HCT116 (cell line): ENCODE data around the gene FBXL13. TPM values are rescaled to one million over a fixed set of nuclear protein-coding genes. Genes with fewer than 3 reads are reported as not detected.

Source experiments
- ATAC-seq: fragments of 200-7000 bp; cut with Tn5 transposase; 2 replicates; pipeline ENCODE4 v1.9.1; 2020; ENCODE audit warnings: mild to moderate bottlenecking, moderate library complexity
- BruUV-seq: library from RNA; stranded (reverse); fragments of 400-500 nt; replicated peaks from 2 replicates; lab custom pipeline; 2021; lab: Mats Ljungman, UMichigan
- CTCF ChIA-PET: fragments of 300-600 bp; sonication (Branson Sonifier 250); formaldehyde crosslinking; loops from one replicate; lab custom pipeline; 2021; ENCODE audit warnings: antibody characterized with exemption; lab: Charles Lee
- POLR2A ChIA-PET: fragments of 300-600, 350-600 bp; sonication (Branson Sonifier 250); formaldehyde crosslinking; loops from one replicate; lab custom pipeline; 2021; ENCODE audit warnings: antibody characterized with exemption; lab: Charles Lee
- RAD21 ChIA-PET, 2 experiments: fragments of 300-600 bp; sonication (Branson Sonifier 250); formaldehyde crosslinking; loops; one replicate each; lab custom pipeline; 2023; ENCODE audit warnings: low total read pairs in 2 of 2; ENCODE audit not compliant: uncharacterized antibody in 2 of 2, unreplicated experiment in 2 of 2, low non-redundant PET in 1 of 2; lab: Charles Lee
- DNase-seq: peaks from one replicate; pipeline ENCODE4 v3.0.0-alpha.2; 2010; ENCODE audit warnings: low read depth, low spot score
- H2AFZ ChIP-seq: fragments of 200-600 bp; shearing (Covaris generic), sonication (generic); 2 replicates; pipeline ENCODE4 v1.6.1; 2017; ENCODE audit warnings: low read depth, mixed run types, mixed read lengths, antibody characterized with exemption, low read length; ENCODE audit not compliant: poor library complexity, severe bottlenecking
- H3K27ac ChIP-seq: 2 replicates; pipeline ENCODE4 v1.5.1; 2012; ENCODE audit warnings: low read depth, low read length
- H3K27me3 ChIP-seq: fragments of 200-600 bp; sonication (generic); 2 replicates; pipeline ENCODE4 v1.6.1; 2016; ENCODE audit warnings: mixed run types, low read length, mixed read lengths; ENCODE audit not compliant: insufficient read depth
- H3K36me3 ChIP-seq, 2 experiments: fragments of 200-500 bp in 1 of 2; fragments of 200-600 bp in 1 of 2; sonication (Bioruptor generic) in 1 of 2; sonication (generic) in 1 of 2; 2 replicates each; pipeline versions ENCODE4 v1.5.1 to v1.6.1; 2014 to 2016; ENCODE audit warnings: low read length in 2 of 2, inconsistent platforms in 1 of 2, mixed read lengths in 1 of 2, mixed run types in 1 of 2; ENCODE audit not compliant: insufficient read depth in 2 of 2, control insufficient read depth in 1 of 2
- H3K4me1 ChIP-seq, 2 experiments: fragments of 200-600 bp in 1 of 2; sonication (generic) in 1 of 2; 2 replicates each; pipeline versions ENCODE4 v1.5.1 to v1.6.1; 2012 to 2017; ENCODE audit warnings: low read length in 2 of 2, inconsistent platforms in 1 of 2, mild to moderate bottlenecking in 1 of 2, mixed read lengths in 1 of 2, mixed run types in 1 of 2, moderate library complexity in 1 of 2; ENCODE audit not compliant: insufficient read depth in 2 of 2, control insufficient read depth in 1 of 2
- H3K4me2 ChIP-seq: fragments of 200-600 bp; sonication (generic); 2 replicates; pipeline ENCODE4 v1.6.1; 2017; ENCODE audit warnings: mixed run types, low read length, mixed read lengths
- H3K4me3 ChIP-seq, 2 experiments: fragments of 200-600 bp in 1 of 2; sonication (generic) in 1 of 2; replicated peaks in 1 of 2; 2 replicates each; pipeline ENCODE4 v1.5.1; 2011 to 2016; ENCODE audit warnings: low read length in 2 of 2, control low read depth in 1 of 2, low read depth in 1 of 2, mild to moderate bottlenecking in 1 of 2, mixed read lengths in 1 of 2, mixed run types in 1 of 2
- H3K79me2 ChIP-seq: fragments of 200-600 bp; sonication (generic); 2 replicates; pipeline ENCODE4 v1.6.1; 2017; ENCODE audit warnings: mild to moderate bottlenecking, mixed run types, low read length, moderate library complexity, mixed read lengths; ENCODE audit not compliant: insufficient read depth
- H3K9ac ChIP-seq: fragments of 200-600 bp; sonication (generic); 2 replicates; pipeline ENCODE4 v1.6.1; 2016; ENCODE audit warnings: low read length, mixed read lengths
- H3K9me2 ChIP-seq: fragments of 200-600 bp; sonication (generic), shearing (Covaris generic); 2 replicates; pipeline ENCODE4 v1.6.1; 2017; ENCODE audit warnings: mixed run types, mild to moderate bottlenecking, moderate library complexity; ENCODE audit not compliant: insufficient read depth
- H3K9me3 ChIP-seq, 2 experiments: fragments of 200-500 bp in 1 of 2; fragments of 200-600 bp in 1 of 2; sonication (Bioruptor generic) in 1 of 2; sonication (generic) in 1 of 2; 2 replicates each; pipeline ENCODE4 v1.6.1; 2014 to 2017; ENCODE audit warnings: low read length in 2 of 2, mixed read lengths in 2 of 2, inconsistent platforms in 1 of 2, low read depth in 1 of 2, mild to moderate bottlenecking in 1 of 2, mixed run types in 1 of 2, moderate library complexity in 1 of 2; ENCODE audit not compliant: control insufficient read depth in 1 of 2, insufficient read depth in 1 of 2
- H4K20me1 ChIP-seq: fragments of 200-600 bp; sonication (generic), shearing (Covaris generic); 2 replicates; pipeline ENCODE4 v1.6.1; 2017; ENCODE audit warnings: mixed run types, mild to moderate bottlenecking, moderate library complexity; ENCODE audit not compliant: insufficient read depth
- CBX3 ChIP-seq: IDR thresholded peaks from 2 replicates; pipeline ENCODE4 v1.6.1; 2012; ENCODE audit warnings: low read depth
- CEBPB ChIP-seq: IDR thresholded peaks from 2 replicates; pipeline ENCODE4 v1.6.1; 2012; ENCODE audit warnings: low read depth
- CTCF ChIP-seq, 3 experiments: fragments of 200-600 bp in 1 of 3; sonication (generic) in 1 of 3; IDR thresholded peaks in 2 of 3; conservative IDR thresholded peaks in 1 of 3; 2 replicates each; pipeline ENCODE4 v1.5.1; 2012 to 2017; ENCODE audit warnings: low read depth in 2 of 3, low read length in 2 of 3, antibody characterized with exemption in 1 of 3, borderline replicate concordance in 1 of 3, control low read depth in 1 of 3, mild to moderate bottlenecking in 1 of 3, mixed read lengths in 1 of 3, mixed run types in 1 of 3, moderate library complexity in 1 of 3; ENCODE audit not compliant: insufficient read depth in 1 of 3
- ELF1 ChIP-seq: IDR thresholded peaks from 2 replicates; pipeline ENCODE4 v1.6.1; 2012; ENCODE audit warnings: low read depth, borderline replicate concordance
- EZH2phosphoT487 ChIP-seq: fragments of 200-600 bp; IDR thresholded peaks from 2 replicates; pipeline ENCODE4 v1.6.1; 2018; ENCODE audit warnings: antibody characterized with exemption, borderline replicate concordance
- FOSL1 ChIP-seq: IDR thresholded peaks from 2 replicates; pipeline ENCODE4 v1.6.1; 2012; ENCODE audit warnings: low read depth
- JUND ChIP-seq: IDR thresholded peaks from 2 replicates; pipeline ENCODE4 v1.6.1; 2012
- MAX ChIP-seq: IDR thresholded peaks from 2 replicates; pipeline ENCODE4 v1.6.1; 2012
- POLR2A ChIP-seq: IDR thresholded peaks from 2 replicates; pipeline ENCODE4 v1.7.0; 2011; ENCODE audit warnings: borderline replicate concordance; ENCODE audit not compliant: insufficient read depth, insufficient read length; ENCODE audit errors: extremely low read depth
- POLR2AphosphoS5 ChIP-seq: IDR thresholded peaks from 2 replicates; pipeline ENCODE4 v1.6.1; 2011; ENCODE audit warnings: mild to moderate bottlenecking, low read depth, low read length, moderate library complexity
- RAD21 ChIP-seq: IDR thresholded peaks from 2 replicates; pipeline ENCODE4 v1.6.1; 2012; ENCODE audit warnings: low read depth, mild to moderate bottlenecking
- SP1 ChIP-seq: IDR thresholded peaks from 2 replicates; pipeline ENCODE4 v1.6.1; 2012; ENCODE audit warnings: low read depth
- SRF ChIP-seq: IDR thresholded peaks from 2 replicates; pipeline ENCODE4 v1.6.1; 2012; ENCODE audit warnings: low read depth
- TCF7L2 ChIP-seq: IDR thresholded peaks from 2 replicates; pipeline ENCODE4 v1.7.0; 2011; ENCODE audit warnings: borderline replicate concordance, inconsistent platforms; ENCODE audit not compliant: insufficient read depth, insufficient read length; ENCODE audit errors: extremely low read depth
- YY1 ChIP-seq: IDR thresholded peaks from 2 replicates; pipeline ENCODE4 v1.6.1; 2011; ENCODE audit warnings: low read length, low read depth, moderate library complexity, mild to moderate bottlenecking; ENCODE audit not compliant: insufficient replicate concordance; ENCODE audit errors: extremely low read depth
- ZNF274 ChIP-seq: fragments of 200-500 bp; sonication (Bioruptor generic); IDR thresholded peaks from 2 replicates; pipeline ENCODE4 v1.6.1; 2014; ENCODE audit warnings: mild to moderate bottlenecking, low read depth, low read length, inconsistent platforms
- intact Hi-C: fragments of 100-400 bp; cut with micrococcal nuclease; formaldehyde crosslinking; loops from 2 replicates; pipeline ENCODE4 v1.10.0; 2022
- total RNA-seq: library from RNA; stranded (reverse); gene quantifications from one replicate; pipeline ENCODE4 v1.2.1, GENCODE V29; 2021; ENCODE audit not compliant: unreplicated experiment
- TF ChIP-seq, protein P1 (sequence below): IDR thresholded peaks from 2 replicates; pipeline ENCODE4 v1.6.1; 2011; ENCODE audit warnings: mild to moderate bottlenecking, low read length, moderate library complexity; ENCODE audit not compliant: insufficient replicate concordance; ENCODE audit errors: extremely low read depth
- TF ChIP-seq, protein P2 (sequence below): IDR thresholded peaks from 2 replicates; pipeline ENCODE4 v1.6.1; 2012

FBXL13 gene
- total RNA-seq, 1 experiment from 2014 or later = 1.0 TPM

DNA sequence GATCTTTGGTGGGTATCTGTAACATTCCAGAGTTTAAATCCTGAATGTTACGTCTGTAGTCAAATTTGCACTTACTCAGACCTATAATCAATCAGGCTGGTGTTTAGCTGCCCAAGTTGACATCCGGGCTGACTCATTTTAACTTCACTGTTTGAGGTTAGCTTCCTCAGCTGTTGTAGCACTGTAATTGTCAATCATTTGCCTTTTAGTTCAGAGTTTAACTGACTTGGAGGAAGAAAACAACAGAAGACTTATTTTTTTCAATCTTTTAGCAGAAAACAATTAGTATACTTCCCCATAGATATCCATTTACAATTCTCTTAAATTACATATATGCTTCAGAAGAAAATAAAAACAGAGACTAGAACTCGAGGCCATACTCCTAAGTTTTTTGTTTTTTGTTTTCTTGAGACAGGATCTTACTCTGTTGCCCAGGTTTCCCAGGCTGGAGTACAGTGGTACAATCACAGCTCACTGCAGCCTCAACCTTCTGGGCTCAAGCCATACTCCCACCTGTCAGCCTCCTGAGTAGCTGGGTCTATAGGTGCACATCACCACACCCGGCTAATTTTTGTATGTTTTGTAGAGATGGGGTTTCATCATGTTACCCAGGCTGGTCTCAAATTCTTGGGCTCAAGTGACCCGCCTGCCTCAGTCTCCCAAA lies 200.3 kb downstream of the FBXL13 start:
- Histone ChIP-seq H3K4me3 (0 out of 4 replicates have a peak overlapping the region, but pooled peaks of 1 of the 2 experiments have one; percentile 6), H3K9me3 (no peaks in the 10 kb centered on the region), H3K27ac (no peak overlapping the region; the same call in 1 of the 2 replicates), H2AFZ (peak overlapping the region; percentile 2), H3K27me3 (no peaks in the 10 kb centered on the region), H3K4me1 (peaks cover 32 to 52% of the 10 kb centered on the region in 2 experiments), H4K20me1 (no peaks in the 10 kb centered on the region), H3K4me2 (peak overlapping the region; percentile 64), H3K36me3 (no peaks in the 10 kb centered on the region), H3K79me2 (no peaks in the 10 kb centered on the region), H3K9ac (peak overlapping the region; percentile 4; the same call in 1 of the 2 replicates), H3K9me2 (no peaks in the 10 kb centered on the region)
- ChIA-PET RAD21 (no interaction called here), POLR2A (interaction anchor here (1.1 to 1.3 kb wide), 2 partner anchors 16 to 119 kb away, joined by 3 read pairs; no protein-coding TSS in a partner anchor), CTCF (interaction anchor here (2.1 kb wide), 1 partner anchor 188 kb away, joined by 19 read pairs; no protein-coding TSS in a partner anchor)
- ATAC-seq (peak; percentile 54), DNase-seq (peak; percentile 65)
- intact Hi-C loops = no loop called here
- no TSS peak for BruUV-seq
- TF ChIP-seq TCF7L2 (no peak), MAX (no peak), POLR2AphosphoS5 (peak; percentile 55), POLR2A (no peak), CTCF (IDR thresholded peaks at IDR 0.05 in 2 of 3, conservative IDR thresholded peaks at IDR 0.05 in 1 of 3; ENCODE audit: borderline replicate concordance in 1 of 3, insufficient read depth in 1 of 3, low read depth in 2 of 3, low read length in 2 of 3) (no peak), ZNF274 (no peak), ELF1 (no peak), RAD21 (0 out of 2 replicates have a peak, but pooled peaks have one; percentile 12), FOSL1 (peak; percentile 95), YY1 (no peak), SP1 (peak; percentile 90), JUND (peak; percentile 93), SRF (peak; percentile 78), CEBPB (peak; percentile 55), CBX3 (peak; percentile 90), EZH2phosphoT487 (no peak)
- TF ChIP-seq, protein P1, sequence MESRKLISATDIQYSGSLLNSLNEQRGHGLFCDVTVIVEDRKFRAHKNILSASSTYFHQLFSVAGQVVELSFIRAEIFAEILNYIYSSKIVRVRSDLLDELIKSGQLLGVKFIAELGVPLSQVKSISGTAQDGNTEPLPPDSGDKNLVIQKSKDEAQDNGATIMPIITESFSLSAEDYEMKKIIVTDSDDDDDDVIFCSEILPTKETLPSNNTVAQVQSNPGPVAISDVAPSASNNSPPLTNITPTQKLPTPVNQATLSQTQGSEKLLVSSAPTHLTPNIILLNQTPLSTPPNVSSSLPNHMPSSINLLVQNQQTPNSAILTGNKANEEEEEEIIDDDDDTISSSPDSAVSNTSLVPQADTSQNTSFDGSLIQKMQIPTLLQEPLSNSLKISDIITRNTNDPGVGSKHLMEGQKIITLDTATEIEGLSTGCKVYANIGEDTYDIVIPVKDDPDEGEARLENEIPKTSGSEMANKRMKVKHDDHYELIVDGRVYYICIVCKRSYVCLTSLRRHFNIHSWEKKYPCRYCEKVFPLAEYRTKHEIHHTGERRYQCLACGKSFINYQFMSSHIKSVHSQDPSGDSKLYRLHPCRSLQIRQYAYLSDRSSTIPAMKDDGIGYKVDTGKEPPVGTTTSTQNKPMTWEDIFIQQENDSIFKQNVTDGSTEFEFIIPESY = no peak
- TF ChIP-seq, protein P2, sequence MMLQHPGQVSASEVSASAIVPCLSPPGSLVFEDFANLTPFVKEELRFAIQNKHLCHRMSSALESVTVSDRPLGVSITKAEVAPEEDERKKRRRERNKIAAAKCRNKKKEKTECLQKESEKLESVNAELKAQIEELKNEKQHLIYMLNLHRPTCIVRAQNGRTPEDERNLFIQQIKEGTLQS = peak; percentile 65
